Right lobe of liver (tissue), 6 donors: ENCODE results near the gene CHMP5. TPM values are rescaled to one million over a fixed set of nuclear protein-coding genes. Genes with fewer than 3 reads are reported as not detected.

Experiments
- ATAC-seq, 4 donors: fragments of 200-7000 bp; cut with Tn5 transposase; one replicate each; pipeline ENCODE4 v1.9.1; 2020; ENCODE audit warnings: mild to moderate bottlenecking in 4 of 4, moderate library complexity in 4 of 4
- DNase-seq, 3 donors: peaks; one replicate each; pipeline ENCODE4 v3.0.0-alpha.2; 2020
- H3K27ac ChIP-seq, 3 donors: fragments of 200-600 bp; one replicate each; pipeline ENCODE4 v1.8.0; 2022
- H3K27me3 ChIP-seq, 2 donors: fragments of 200-600 bp; one replicate each; pipeline ENCODE4 v1.8.0; 2022
- H3K36me3 ChIP-seq, 4 donors: fragments of 200-600 bp; sonication (generic) in 1 of 4; one replicate each; pipeline versions ENCODE4 v1.5.1 to v1.8.0; 2017 to 2022; ENCODE audit warnings: control low read depth in 1 of 4
- H3K4me1 ChIP-seq, 4 donors: fragments of 200-600 bp; sonication (generic) in 1 of 4; one replicate each; pipeline versions ENCODE4 v1.5.1 to v1.8.0; 2017 to 2022; ENCODE audit warnings: control low read depth in 1 of 4
- H3K4me3 ChIP-seq, 3 donors: fragments of 200-600 bp; one replicate each; pipeline ENCODE4 v1.8.0; 2022
- H3K9me3 ChIP-seq, 4 donors: fragments of 200-600 bp; sonication (generic) in 1 of 4; one replicate each; pipeline versions ENCODE4 v1.5.1 to v1.8.0; 2017 to 2022; ENCODE audit warnings: control low read depth in 1 of 4
- POLR2A ChIP-seq: fragments of 450-650 bp; IDR thresholded peaks from one replicate; pipeline ENCODE4 v1.6.1; 2017; ENCODE audit warnings: antibody characterized with exemption, mild to moderate bottlenecking
- WGBS: methylation state at CpG from one replicate; pipeline ENCODE4 v1.1.6; 2018; ENCODE audit warnings: low coverage, low lambda C conversion rate; ENCODE audit not compliant: insufficient coverage; ENCODE audit errors: missing lambda C conversion rate; 5-methylcytosine and 5-hydroxymethylcytosine counted together
- intact Hi-C, 2 donors: fragments of 100-400 bp; cut with DNase I; formaldehyde crosslinking; loops; one replicate each; pipeline versions ENCODE4 v1.11.2 to v1.14.1; 2022
- total RNA-seq, 6 experiments: library from RNA; depleted of rRNA in 2 of 6; stranded (reverse); fragments of >200 nt in 2 of 6; fragmentation: NEBNext Ultra II Directional in 3 of 6; extraction: Animal tissue kit (Norgen Biotek cat#: 25700) in 3 of 6; gene quantifications; one replicate each; pipeline versions ENCODE4 v1.1.0 to v1.2.4, GENCODE V29; 2016 to 2023
- TF ChIP-seq, protein P1 (sequence below), 4 donors: fragments of 200-600 bp in 3 of 4; fragments of 450-650 bp in 1 of 4; IDR thresholded peaks; one replicate each; pipeline versions ENCODE4 v1.5.1 to v1.8.0; 2016 to 2022; ENCODE audit warnings: antibody characterized with exemption in 4 of 4, mild to moderate bottlenecking in 2 of 4
- donor health status: DM: no; HTN: yes; CAD: no.
- donor health status: DM: no; HTN: no; CAD: no.
- donor health status: DM: no; HTN: no; CAD: no.
- donor health status: DM: no; HTN: yes; CAD: no.
- donor health status: DM: no; HTN: yes; CAD: no.

The CHMP5 gene
- total RNA-seq, 6 experiments from 2014 or later = 19.7 to 30.3 (median 26.0) TPM

DNA sequence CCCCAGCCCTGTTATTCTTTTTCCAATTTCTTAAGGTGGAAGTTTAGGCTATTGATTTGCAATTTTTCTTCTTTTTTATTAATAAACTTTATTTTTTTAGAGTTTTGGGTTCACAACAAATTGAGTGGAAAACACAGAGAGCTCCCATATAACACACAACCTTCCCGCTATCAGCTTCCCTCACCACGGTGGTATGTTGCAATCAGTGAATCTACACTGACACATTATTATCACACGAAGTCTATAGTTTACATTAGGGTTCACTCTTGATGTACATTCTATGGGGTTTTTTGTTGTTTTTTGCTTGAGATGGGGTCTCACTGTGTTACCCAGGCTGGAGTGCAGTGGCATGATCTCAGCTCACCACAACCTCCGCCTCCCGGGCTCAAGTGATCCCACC lies 20.7 kb downstream of the CHMP5 start:
- no peaks in the 10 kb centered on the region for H3K9me3 ChIP-seq
- H3K4me3 ChIP-seq = no peak overlapping the region
- no peaks in the 10 kb centered on the region for H3K27me3 ChIP-seq
- no peak for DNase-seq
- no peak overlapping the region for H3K27ac ChIP-seq
- peaks cover 0 to 9% (median 2%) of the 10 kb centered on the region in 4 donors for H3K4me1 ChIP-seq
- ATAC-seq = no peak
- peaks cover 0 to 25% (median 7%) of the 10 kb centered on the region in 4 donors for H3K36me3 ChIP-seq
- 44% methylated on average over 4 of the region's 5 CpGs for WGBS
- intact Hi-C loops = no loop called here
- TF ChIP-seq POLR2A = no peak
- TF ChIP-seq, protein P1, sequence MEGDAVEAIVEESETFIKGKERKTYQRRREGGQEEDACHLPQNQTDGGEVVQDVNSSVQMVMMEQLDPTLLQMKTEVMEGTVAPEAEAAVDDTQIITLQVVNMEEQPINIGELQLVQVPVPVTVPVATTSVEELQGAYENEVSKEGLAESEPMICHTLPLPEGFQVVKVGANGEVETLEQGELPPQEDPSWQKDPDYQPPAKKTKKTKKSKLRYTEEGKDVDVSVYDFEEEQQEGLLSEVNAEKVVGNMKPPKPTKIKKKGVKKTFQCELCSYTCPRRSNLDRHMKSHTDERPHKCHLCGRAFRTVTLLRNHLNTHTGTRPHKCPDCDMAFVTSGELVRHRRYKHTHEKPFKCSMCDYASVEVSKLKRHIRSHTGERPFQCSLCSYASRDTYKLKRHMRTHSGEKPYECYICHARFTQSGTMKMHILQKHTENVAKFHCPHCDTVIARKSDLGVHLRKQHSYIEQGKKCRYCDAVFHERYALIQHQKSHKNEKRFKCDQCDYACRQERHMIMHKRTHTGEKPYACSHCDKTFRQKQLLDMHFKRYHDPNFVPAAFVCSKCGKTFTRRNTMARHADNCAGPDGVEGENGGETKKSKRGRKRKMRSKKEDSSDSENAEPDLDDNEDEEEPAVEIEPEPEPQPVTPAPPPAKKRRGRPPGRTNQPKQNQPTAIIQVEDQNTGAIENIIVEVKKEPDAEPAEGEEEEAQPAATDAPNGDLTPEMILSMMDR (IDR thresholded peaks at IDR 0.05) = no peak

DNA sequence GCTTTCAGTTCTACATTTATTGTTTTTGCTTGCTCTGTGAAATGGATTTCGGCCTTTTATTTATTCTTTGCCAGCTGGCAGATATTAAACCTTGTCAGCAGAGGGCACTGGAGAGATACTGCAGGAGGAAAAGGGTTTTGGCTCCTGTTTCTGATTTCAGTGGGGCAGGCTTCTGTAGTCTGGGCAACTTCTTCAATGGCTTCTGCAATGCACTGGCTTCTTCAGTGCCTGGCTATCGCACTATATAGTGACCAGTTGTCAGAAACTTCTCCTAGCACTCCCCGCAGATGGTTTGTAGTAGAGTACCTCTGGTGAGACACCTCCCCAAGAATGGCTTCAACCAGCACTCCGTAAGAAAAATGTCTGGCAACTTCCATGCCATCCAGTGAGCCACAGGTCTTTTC lies 22.2 kb downstream of the CHMP5 start:
- peak; percentile 34 to 57 (median 48) for ATAC-seq
- TF ChIP-seq, protein P1 (IDR thresholded peaks at IDR 0.05) = peak; percentile 58 to 82 (median 78)
- no peak for TF ChIP-seq POLR2A
- H3K27ac ChIP-seq = peak overlapping the region in 2 of 3 donors; percentile 32 to 38

DNA sequence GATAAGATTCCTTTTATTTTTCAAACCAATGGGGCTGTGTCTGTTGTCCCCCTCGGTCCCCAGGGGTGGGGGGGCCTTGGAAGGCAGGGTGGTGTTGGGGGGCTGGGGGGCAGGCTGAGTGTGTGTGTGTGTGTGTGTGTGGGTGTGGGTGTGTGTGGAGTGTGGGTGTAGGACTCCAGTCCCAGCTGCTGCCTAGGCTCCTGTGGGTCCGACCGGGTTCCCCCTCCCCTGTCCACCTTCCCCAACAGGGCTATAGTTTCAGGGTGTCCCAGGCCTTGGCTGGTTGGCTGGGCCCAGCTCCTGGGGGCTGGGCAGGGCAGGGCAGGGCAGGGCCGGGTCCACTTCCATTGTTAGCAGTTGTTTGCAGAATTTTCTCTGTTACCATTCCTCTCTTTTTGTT lies 23.4 kb downstream of the CHMP5 start:
- DNase-seq = peak in 1 of 3 donors; percentile 18

More for the DNA sequence above, 22.2 kb downstream of the CHMP5 start:
- Histone ChIP-seq H3K36me3 (peaks cover 0 to 11% (median 0%) of the 10 kb centered on the region in 4 donors), H3K4me1 (peaks cover 0 to 18% (median 6%) of the 10 kb centered on the region in 4 donors), H3K27me3 (no peaks in the 10 kb centered on the region), H3K9me3 (no peaks in the 10 kb centered on the region), H3K4me3 (no peak overlapping the region)
- intact Hi-C loops = no loop called here
- DNase-seq = peak in 1 of 3 donors; percentile 61
- 46% methylated on average over 4 of the region's 4 CpGs for WGBS

DNA sequence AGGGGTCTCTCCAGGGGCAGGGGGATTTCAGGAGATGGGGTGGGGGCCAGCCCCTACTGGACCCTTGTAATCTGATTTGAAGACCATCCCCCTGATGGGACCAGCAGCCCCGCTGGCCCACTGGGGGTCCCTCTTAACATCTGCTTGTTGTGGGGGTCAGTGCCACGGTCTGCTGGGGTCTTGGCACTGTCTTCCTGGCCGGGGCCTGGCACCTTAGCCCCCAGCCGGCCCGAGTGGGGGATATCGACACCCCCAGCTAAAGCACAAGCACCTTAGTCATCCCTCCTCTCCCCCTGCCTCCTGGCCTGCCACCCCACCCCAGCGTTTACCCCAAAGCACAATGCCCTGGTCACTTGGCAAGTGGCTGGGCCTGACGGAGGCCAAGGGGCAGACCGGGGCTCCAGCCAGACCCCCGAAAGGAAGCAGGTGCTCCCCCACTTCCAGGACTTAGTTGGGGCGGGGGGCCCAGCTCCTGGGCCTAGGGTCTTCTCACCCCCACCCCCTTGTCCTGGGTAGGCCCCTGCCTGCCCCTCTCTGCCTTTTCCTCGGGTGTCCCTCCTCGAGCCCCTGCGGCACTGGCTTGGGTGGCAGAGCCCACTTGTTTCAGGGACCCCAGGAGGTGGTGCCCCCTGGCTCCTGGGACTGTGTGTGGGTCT lies 24.1 kb downstream of the CHMP5 start:
- ATAC-seq = no peak
- H3K9me3 ChIP-seq = no peaks in the 10 kb centered on the region
- no CpG with 5 or more reads among the region's 14 CpGs for WGBS
- peak in 1 of 3 donors; percentile 26 for DNase-seq
- no peak for TF ChIP-seq POLR2A
- TF ChIP-seq, protein P1 (IDR thresholded peaks at IDR 0.05) = no peak
- H3K27me3 ChIP-seq = no peaks in the 10 kb centered on the region
- intact Hi-C loops = no loop called here
- H3K4me1 ChIP-seq = peaks cover 0 to 35% (median 12%) of the 10 kb centered on the region in 4 donors
- H3K27ac ChIP-seq = peak overlapping the region; percentile 99 to 100 (median 99)
- H3K4me3 ChIP-seq = no peak overlapping the region
- H3K36me3 ChIP-seq = no peaks in the 10 kb centered on the region

More for the DNA sequence above, 23.4 kb downstream of the CHMP5 start:
- H3K36me3 ChIP-seq = no peaks in the 10 kb centered on the region
- intact Hi-C loops = no loop called here
- no peak overlapping the region for H3K27ac ChIP-seq
- TF ChIP-seq, protein P1 (IDR thresholded peaks at IDR 0.05) = no peak
- TF ChIP-seq POLR2A = no peak
- no peak overlapping the region for H3K4me3 ChIP-seq
- no peak for ATAC-seq
- 55% methylated on average over 2 of the region's 4 CpGs for WGBS
- no peaks in the 10 kb centered on the region for H3K9me3 ChIP-seq
- H3K4me1 ChIP-seq = peaks cover 0 to 30% (median 12%) of the 10 kb centered on the region in 4 donors
- H3K27me3 ChIP-seq = no peaks in the 10 kb centered on the region
